Large intestine (tissue), 3 donors: ENCODE measurements around the gene OR2A5. TPM values are rescaled to one million over a fixed set of nuclear protein-coding genes. Genes with fewer than 3 reads are reported as not detected.
"Not testable (repeated sequence)": the region's sequence is repeated elsewhere in the genome, so short reads cannot be mapped to it uniquely, and the experiment has no call there.

Experiments
- DNase-seq, 2 donors: peaks; one replicate each; pipeline versions ENCODE4 v3.0.0 to v3.0.0-alpha.2; 2013
- H3K27ac ChIP-seq: one replicate; pipeline ENCODE4 v1.5.1; 2013; ENCODE audit warnings: low read length
- H3K27me3 ChIP-seq: 2 replicates; pipeline ENCODE4 v1.6.1; 2013; ENCODE audit warnings: low read length; ENCODE audit not compliant: control insufficient read depth, insufficient read depth
- H3K36me3 ChIP-seq: 2 replicates; pipeline ENCODE4 v1.6.1; 2013; ENCODE audit warnings: low read length; ENCODE audit not compliant: control insufficient read depth, insufficient read depth
- H3K4me1 ChIP-seq: one replicate; pipeline ENCODE4 v1.6.1; 2013; ENCODE audit warnings: low read length; ENCODE audit not compliant: control insufficient read depth, insufficient read depth
- H3K4me3 ChIP-seq: one replicate; pipeline ENCODE4 v1.5.1; 2013; ENCODE audit warnings: low read length
- H3K9me3 ChIP-seq: one replicate; pipeline ENCODE4 v1.6.1; 2013; ENCODE audit warnings: mild to moderate bottlenecking, low read depth, low read length, moderate library complexity; ENCODE audit not compliant: control insufficient read depth
- WGBS: methylation state at CpG from one replicate; pipeline ENCODE4 v1.1.5; 2013; ENCODE audit warnings: low lambda C conversion rate; ENCODE audit not compliant: insufficient coverage; 5-methylcytosine and 5-hydroxymethylcytosine counted together
- polyA plus RNA-seq: library from polyadenylated mRNA; unstranded; fragments of 120-200 nt; gene quantifications from one replicate; pipeline ENCODE4 v1.2.1, GENCODE V29; 2013

The OR2A5 gene
- polyA plus RNA-seq, 1 donor = under 0.01 TPM

GRCh38 chr7:144032985-144033709 lies 15.6 kb upstream of the OR2A5 start:
- peaks cover 12% of the 10 kb centered on the region for H3K4me1 ChIP-seq
- no peak overlapping the region for H3K27ac ChIP-seq
- 100% methylated on average over 1 of the region's 1 CpG for WGBS
- no peak overlapping the region for H3K4me3 ChIP-seq
- H3K27me3 ChIP-seq = no peaks in the 10 kb centered on the region
- no peaks in the 10 kb centered on the region for H3K36me3 ChIP-seq
- no peak for DNase-seq
- no peaks in the 10 kb centered on the region for H3K9me3 ChIP-seq

GRCh38 chr7:144035385-144035784 lies 13.4 kb upstream of the OR2A5 start:
- H3K4me3 ChIP-seq = no peak overlapping the region
- H3K27ac ChIP-seq = no peak overlapping the region
- DNase-seq = no peak
- peaks cover 12% of the 10 kb centered on the region for H3K4me1 ChIP-seq
- H3K36me3 ChIP-seq = no peaks in the 10 kb centered on the region
- no peaks in the 10 kb centered on the region for H3K27me3 ChIP-seq
- H3K9me3 ChIP-seq = no peaks in the 10 kb centered on the region

GRCh38 chr7:144036302-144036885 lies 12.4 kb upstream of the OR2A5 start:
- Histone ChIP-seq H3K36me3 (no peaks in the 10 kb centered on the region), H3K4me3 (no peak overlapping the region), H3K4me1 (peaks cover 8% of the 10 kb centered on the region), H3K27ac (no peak overlapping the region), H3K9me3 (no peaks in the 10 kb centered on the region), H3K27me3 (no peaks in the 10 kb centered on the region)
- DNase-seq = no peak
- 44% methylated on average over 1 of the region's 1 CpG for WGBS

GRCh38 chr7:144037414-144038035 lies 11.2 kb upstream of the OR2A5 start:
- H3K4me1 ChIP-seq = peaks cover 4% of the 10 kb centered on the region
- no peak overlapping the region for H3K4me3 ChIP-seq
- DNase-seq = no peak
- no peak overlapping the region for H3K27ac ChIP-seq
- WGBS = no CpG with 5 or more reads among the region's 1 CpG
- H3K36me3 ChIP-seq = no peaks in the 10 kb centered on the region
- no peaks in the 10 kb centered on the region for H3K27me3 ChIP-seq
- no peaks in the 10 kb centered on the region for H3K9me3 ChIP-seq

GRCh38 chr7:144038887-144039286 lies 9.9 kb upstream of the OR2A5 start:
- H3K27me3 ChIP-seq = no peaks in the 10 kb centered on the region
- H3K9me3 ChIP-seq = no peaks in the 10 kb centered on the region
- no peak for DNase-seq
- no peaks in the 10 kb centered on the region for H3K4me1 ChIP-seq
- no peaks in the 10 kb centered on the region for H3K36me3 ChIP-seq
- no peak overlapping the region for H3K4me3 ChIP-seq
- WGBS = 80% methylated on average over 1 of the region's 4 CpGs
- no peak overlapping the region for H3K27ac ChIP-seq

GRCh38 chr7:144049491-144049890 lies 743 bp downstream of the OR2A5 start:
- peaks cover 2% of the 10 kb centered on the region for H3K27me3 ChIP-seq
- 100% methylated on average over 1 of the region's 2 CpGs for WGBS

GRCh38 chr7:144050093-144050492 lies 1.3 kb downstream of the OR2A5 start:
- Histone ChIP-seq H3K4me3 (no peak overlapping the region), H3K36me3 (no peaks in the 10 kb centered on the region), H3K4me1 (no peaks in the 10 kb centered on the region), H3K27me3 (peaks cover 2% of the 10 kb centered on the region), H3K9me3 (no peaks in the 10 kb centered on the region), H3K27ac (no peak overlapping the region)
- DNase-seq = no peak
- whole genome bisulfite sequencing = no CpG with 5 or more reads among the region's 3 CpGs

More at GRCh38 chr7:144049491-144049890, 743 bp downstream of the OR2A5 start:
- Histone ChIP-seq H3K9me3 (no peaks in the 10 kb centered on the region), H3K36me3 (no peaks in the 10 kb centered on the region), H3K4me1 (no peaks in the 10 kb centered on the region), H3K27ac (no peak overlapping the region), H3K4me3 (no peak overlapping the region)
- DNase-seq = no peak

GRCh38 chr7:144050884-144051283 lies 2.1 kb downstream of the OR2A5 start:
- not testable (repeated sequence) for H3K27me3 ChIP-seq, H3K36me3 ChIP-seq, H3K4me1 ChIP-seq, H3K4me3 ChIP-seq, H3K27ac ChIP-seq, DNase-seq, H3K9me3 ChIP-seq
- WGBS = no CpG with 5 or more reads among the region's 8 CpGs

- DNase-seq = no peak
- no peak overlapping the region for H3K4me3 ChIP-seq
- H3K27me3 ChIP-seq = no peaks in the 10 kb centered on the region
- H3K36me3 ChIP-seq = no peaks in the 10 kb centered on the region
- 17% methylated on average over 1 of the region's 3 CpGs for WGBS
- no peak overlapping the region for H3K27ac ChIP-seq
- H3K4me1 ChIP-seq = no peaks in the 10 kb centered on the region
- H3K9me3 ChIP-seq = no peaks in the 10 kb centered on the region
These were observed 9.2 kb downstream of the OR2A5 start for GRCh38 chr7:144057954-144058353.

- H3K27me3 ChIP-seq = no peaks in the 10 kb centered on the region
- H3K4me3 ChIP-seq = no peak overlapping the region
- H3K36me3 ChIP-seq = no peaks in the 10 kb centered on the region
- H3K9me3 ChIP-seq = no peaks in the 10 kb centered on the region
- no peak overlapping the region for H3K27ac ChIP-seq
- no CpG with 5 or more reads among the region's 3 CpGs for WGBS
- no peak for DNase-seq
- H3K4me1 ChIP-seq = no peaks in the 10 kb centered on the region
These were observed 15.0 kb downstream of the OR2A5 start for GRCh38 chr7:144063710-144064109.
